GM20000 (cell line): ENCODE measurements around the gene SMYD3.

Experiments used
- DNase-seq: peaks from one replicate; pipeline ENCODE4 v3.0.0; 2012; ENCODE audit warnings: low spot score
- TF ChIP-seq, protein P1 (sequence below): IDR thresholded peaks from 2 replicates; pipeline ENCODE4 v1.5.1; 2012; ENCODE audit warnings: mild to moderate bottlenecking, control low read depth; ENCODE audit errors: extremely low read depth, missing control alignments

The SMYD3 gene

DNA sequence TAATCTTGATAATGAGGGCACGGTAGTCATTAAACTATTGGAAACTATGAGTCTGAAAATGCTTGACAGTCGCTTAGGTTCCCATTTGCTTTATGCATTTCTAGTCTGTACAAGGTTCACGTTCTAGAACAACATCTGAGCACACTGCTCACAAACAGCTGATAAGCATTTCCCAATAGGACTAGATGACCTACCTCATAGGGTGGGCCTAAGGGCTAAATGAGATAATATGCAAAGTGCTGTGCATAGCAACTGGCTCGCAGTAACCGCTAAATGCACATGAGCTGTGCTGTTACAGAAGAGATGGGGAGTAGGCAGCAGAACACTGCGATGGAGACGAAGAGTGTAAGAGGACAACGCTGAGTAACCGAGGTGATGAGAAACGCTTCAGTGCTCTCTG lies 628.0 kb downstream of the SMYD3 start:
- no peak for DNase-seq
- TF ChIP-seq, protein P1, sequence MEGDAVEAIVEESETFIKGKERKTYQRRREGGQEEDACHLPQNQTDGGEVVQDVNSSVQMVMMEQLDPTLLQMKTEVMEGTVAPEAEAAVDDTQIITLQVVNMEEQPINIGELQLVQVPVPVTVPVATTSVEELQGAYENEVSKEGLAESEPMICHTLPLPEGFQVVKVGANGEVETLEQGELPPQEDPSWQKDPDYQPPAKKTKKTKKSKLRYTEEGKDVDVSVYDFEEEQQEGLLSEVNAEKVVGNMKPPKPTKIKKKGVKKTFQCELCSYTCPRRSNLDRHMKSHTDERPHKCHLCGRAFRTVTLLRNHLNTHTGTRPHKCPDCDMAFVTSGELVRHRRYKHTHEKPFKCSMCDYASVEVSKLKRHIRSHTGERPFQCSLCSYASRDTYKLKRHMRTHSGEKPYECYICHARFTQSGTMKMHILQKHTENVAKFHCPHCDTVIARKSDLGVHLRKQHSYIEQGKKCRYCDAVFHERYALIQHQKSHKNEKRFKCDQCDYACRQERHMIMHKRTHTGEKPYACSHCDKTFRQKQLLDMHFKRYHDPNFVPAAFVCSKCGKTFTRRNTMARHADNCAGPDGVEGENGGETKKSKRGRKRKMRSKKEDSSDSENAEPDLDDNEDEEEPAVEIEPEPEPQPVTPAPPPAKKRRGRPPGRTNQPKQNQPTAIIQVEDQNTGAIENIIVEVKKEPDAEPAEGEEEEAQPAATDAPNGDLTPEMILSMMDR: no peak

DNA sequence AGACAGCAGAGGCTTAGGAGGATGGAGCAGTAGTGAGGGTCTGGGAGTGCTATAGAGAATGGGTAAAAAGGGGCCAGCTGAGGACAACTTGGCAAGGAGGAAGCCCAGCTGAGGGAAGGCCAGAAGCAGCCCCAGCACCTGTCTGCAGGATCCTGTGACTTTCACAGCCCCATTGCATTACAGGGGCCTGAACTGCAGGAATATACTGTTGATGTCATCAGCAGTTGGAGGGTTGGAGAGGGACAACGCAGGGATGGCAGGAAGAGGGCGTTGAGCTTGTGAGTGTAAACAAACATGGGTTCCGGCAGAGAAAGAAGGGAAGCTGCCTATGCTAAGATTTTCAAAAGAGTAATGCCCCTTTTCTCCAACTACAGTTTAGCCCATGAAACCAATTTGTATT lies 628.5 kb downstream of the SMYD3 start:
- DNase-seq: no peak

DNA sequence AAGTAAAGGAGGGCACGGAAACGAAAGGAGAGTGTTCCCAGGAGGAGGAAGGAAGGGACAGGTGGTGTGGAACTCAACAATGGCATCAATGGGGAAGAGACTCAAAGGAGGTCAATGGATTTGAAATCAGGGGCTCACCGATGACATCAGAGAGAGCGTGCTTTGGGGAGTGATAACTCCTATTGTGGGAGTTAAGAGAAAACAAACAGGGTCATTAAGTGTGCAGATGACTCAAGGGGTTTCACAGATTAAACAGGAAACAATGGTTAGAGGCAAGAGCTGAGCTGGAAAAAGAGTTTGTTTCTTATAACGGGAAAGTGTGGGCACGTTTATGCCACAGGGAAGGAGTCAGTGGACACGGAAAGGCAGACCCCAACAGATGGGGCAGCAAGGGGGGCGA lies 629.1 kb downstream of the SMYD3 start:
- DNase-seq: no peak
- TF ChIP-seq, protein P1: no peak

More for the DNA sequence above, 628.5 kb downstream of the SMYD3 start:
- TF ChIP-seq, protein P1: no peak

DNA sequence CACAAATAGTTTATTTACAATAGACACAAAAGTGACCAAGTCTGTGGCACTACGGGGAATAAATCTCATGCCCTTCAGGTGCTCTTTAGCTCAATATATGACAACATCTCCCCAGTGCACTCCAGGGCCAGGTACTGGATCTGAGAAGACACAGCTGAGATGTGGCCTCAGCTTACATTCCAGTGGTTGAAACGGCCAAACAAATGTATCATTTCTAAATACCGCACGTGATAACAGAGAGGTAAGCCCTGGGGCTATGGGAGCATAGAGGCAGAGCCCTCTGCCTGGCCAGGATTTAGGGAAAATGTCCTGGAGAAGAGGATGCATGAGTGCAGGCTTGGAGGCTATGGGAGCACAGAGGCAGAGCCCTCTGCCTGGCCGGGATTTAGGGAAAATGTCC lies 630.5 kb downstream of the SMYD3 start:
- DNase-seq: no peak
- TF ChIP-seq, protein P1: no peak

DNA sequence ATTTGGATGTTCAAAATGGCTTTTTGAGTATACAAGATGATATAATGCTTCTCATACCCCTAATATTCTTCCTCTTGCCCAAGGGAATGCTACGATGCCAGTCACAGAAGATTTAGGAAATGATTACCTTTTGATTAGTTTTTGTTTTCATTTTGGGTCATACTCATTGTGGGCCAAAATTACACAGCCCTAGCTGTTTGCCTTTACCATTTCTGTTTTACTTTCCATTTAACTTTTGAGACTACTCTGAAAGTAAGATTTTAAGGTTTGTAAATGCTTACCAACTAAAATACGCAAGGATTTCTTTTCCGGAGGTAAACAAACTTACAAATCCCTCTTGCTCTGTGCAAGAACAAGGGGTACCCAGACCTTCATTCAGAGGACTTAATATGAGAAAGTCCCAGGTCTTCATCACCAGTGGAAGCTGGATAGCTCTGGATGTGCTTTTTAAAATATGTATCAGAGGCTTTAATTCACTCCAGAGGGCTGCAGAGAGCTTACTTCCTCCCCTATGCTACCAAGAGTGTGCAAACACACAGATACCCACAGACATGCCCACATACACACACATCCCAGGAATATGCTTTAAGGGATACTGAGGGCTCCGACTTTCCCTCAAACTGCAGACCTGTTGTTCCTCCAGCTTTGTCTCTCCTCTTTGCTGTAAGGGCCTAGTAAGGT lies 631.4 kb downstream of the SMYD3 start:
- no peak for DNase-seq
- TF ChIP-seq, protein P1: no peak

DNA sequence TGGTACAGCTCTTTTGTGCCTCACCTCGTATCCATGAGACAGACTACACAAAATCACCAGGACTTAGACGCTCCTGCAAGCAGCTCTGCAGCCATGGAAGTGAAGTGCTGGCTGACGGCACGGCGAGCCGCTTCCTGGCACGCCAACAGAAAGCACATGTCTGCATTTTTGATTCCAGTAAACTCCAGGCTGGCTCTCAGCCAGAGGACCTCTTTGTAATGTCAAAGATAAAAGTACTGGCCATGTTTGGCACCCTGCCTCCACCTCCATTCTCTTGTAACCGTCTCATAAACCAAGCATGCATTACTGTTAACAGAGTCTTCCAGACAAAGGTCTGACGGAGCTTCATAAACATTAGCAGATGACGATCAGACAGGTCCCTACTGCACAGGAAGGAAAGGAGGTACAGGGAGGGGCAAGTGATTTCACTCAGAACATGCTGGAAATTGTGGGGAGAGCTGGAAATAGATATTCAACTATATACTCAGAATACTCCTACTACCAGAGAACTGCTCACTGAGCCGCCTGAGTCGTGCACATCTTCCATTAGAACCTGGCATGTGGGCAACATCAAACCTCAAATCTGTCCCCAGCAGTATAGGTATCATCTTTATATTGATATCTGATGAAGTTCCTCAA lies 632.0 kb downstream of the SMYD3 start:
- TF ChIP-seq, protein P1: no peak
- no peak for DNase-seq

DNA sequence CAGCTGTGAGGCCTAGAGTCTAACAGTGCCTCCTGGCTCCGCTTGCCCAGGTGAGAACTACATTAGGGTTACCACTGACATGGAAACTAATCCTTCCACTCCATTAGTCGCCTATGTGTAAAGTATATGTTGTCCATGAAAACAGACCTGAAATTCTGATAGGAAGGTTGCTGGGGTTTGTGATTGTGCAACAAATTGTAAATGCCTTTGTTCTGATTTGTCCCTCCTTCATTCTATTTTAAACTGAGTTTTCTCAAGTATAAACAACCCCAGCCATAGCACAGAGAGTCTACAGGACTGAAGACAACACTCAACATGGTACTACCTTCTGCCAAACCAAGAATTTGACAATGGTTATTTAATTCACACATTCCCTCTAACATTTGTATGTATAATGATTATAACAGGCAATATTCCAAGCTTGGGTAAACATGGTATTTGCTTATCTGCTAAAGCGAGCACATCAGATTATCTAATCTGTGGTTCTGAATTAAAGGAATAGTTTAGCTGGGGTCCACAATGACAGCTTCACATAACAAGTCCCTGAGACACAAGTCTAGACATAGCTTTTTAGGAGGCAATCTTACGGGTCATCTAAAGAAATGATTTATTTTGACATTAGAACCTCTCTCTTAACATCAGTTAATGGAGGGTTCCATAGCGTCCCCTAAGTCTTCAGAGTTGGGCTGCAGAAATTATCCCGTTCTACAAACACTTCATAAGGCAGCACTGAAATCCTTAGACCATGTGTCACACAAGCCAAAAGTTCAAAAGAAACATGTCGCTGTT lies 633.0 kb downstream of the SMYD3 start:
- TF ChIP-seq, protein P1: no peak
- no peak for DNase-seq
